Muscle of leg (tissue), 11 donors: ENCODE data around the gene LSAMP. TPM values are rescaled to one million over a fixed set of nuclear protein-coding genes. Genes with fewer than 3 reads are reported as not detected.

ENCODE experiments used
- DNase-seq: peaks from one replicate; pipeline ENCODE4 v3.0.0; 2013
- H3K27ac ChIP-seq: one replicate; pipeline ENCODE4 v1.5.1; 2013; ENCODE audit warnings: mild to moderate bottlenecking, low read length, control low read depth
- H3K27me3 ChIP-seq: one replicate; pipeline ENCODE4 v1.6.1; 2013; ENCODE audit warnings: low read length; ENCODE audit not compliant: control insufficient read depth, insufficient read depth
- H3K36me3 ChIP-seq: one replicate; pipeline ENCODE4 v1.6.1; 2013; ENCODE audit warnings: low read length; ENCODE audit not compliant: control insufficient read depth, insufficient read depth
- H3K4me1 ChIP-seq: one replicate; pipeline ENCODE4 v1.6.1; 2013; ENCODE audit warnings: low read length; ENCODE audit not compliant: control insufficient read depth, insufficient read depth
- H3K4me3 ChIP-seq: one replicate; pipeline ENCODE4 v1.5.1; 2013; ENCODE audit warnings: low read length, control low read depth
- H3K9me3 ChIP-seq: replicated peaks from 2 replicates; pipeline ENCODE4 v1.6.1; 2013; ENCODE audit warnings: low read depth, low read length; ENCODE audit not compliant: control insufficient read depth
- WGBS: methylation state at CpG from one replicate; pipeline ENCODE4 v1.1.5; 2013; ENCODE audit warnings: missing lambda C conversion rate; ENCODE audit not compliant: insufficient coverage; 5-methylcytosine and 5-hydroxymethylcytosine counted together
- polyA plus RNA-seq, 8 donors: library from polyadenylated mRNA; unstranded; fragments of 120-200 nt; gene quantifications; one replicate each; pipeline versions ENCODE4 v1.2.1 to v1.2.3, GENCODE V29; 2013; ENCODE audit warnings: inconsistent platforms in 1 of 8, low replicate concordance in 1 of 8; ENCODE audit not compliant: insufficient read length in 8 of 8, insufficient read depth in 1 of 8
- total RNA-seq: library from RNA; stranded (reverse); fragments of 120-200 nt; gene quantifications from one replicate; pipeline ENCODE4 v1.2.4, GENCODE V29; 2013

LSAMP gene
- total and polyA plus RNA-seq, 9 donors, result 3.5 to 13.4 (median 6.3) TPM

- Histone ChIP-seq H3K4me3 (no peak overlapping the region), H3K4me1 (no peaks in the 10 kb centered on the region), H3K36me3 (no peaks in the 10 kb centered on the region), H3K27ac (peak overlapping the region; percentile 15), H3K27me3 (no peaks in the 10 kb centered on the region), H3K9me3 (no peaks in the 10 kb centered on the region)
- DNase-seq, result peak; percentile 90
- 47% methylated on average over 2 of the region's 3 CpGs for WGBS
Observed at GRCh38 chr3:116254541-116254940, 190.7 kb downstream of the LSAMP start.

DNA sequence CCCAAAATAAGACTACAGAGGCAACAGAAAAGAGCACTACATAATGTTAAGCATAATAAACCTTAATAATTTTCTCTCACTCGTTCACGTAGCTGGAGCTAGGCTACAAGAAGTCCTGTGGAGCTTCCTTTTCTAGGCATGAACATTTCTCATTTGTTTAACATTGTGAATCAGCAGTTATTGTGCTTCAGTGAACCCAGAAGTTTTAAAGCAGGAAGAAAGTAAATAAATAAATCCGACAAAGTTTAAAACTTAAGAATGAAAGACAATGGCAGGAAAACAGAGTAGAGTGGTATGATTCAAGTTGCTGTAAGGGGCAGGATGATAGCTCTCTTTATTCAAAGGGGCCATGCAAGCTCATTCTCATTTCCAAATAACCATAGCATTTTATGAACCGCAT is 191.8 kb downstream of the LSAMP start:
- WGBS, result 80% methylated on average over 1 of the region's 4 CpGs
- DNase-seq, result no peak
- Histone ChIP-seq H3K27ac (no peak overlapping the region), H3K4me3 (no peak overlapping the region), H3K36me3 (no peaks in the 10 kb centered on the region), H3K9me3 (no peaks in the 10 kb centered on the region), H3K4me1 (no peaks in the 10 kb centered on the region), H3K27me3 (no peaks in the 10 kb centered on the region)

- Histone ChIP-seq H3K9me3 (no peaks in the 10 kb centered on the region), H3K4me1 (no peaks in the 10 kb centered on the region), H3K27ac (no peak overlapping the region), H3K36me3 (no peaks in the 10 kb centered on the region), H3K27me3 (no peaks in the 10 kb centered on the region), H3K4me3 (no peak overlapping the region)
- 40% methylated on average over 1 of the region's 1 CpG for WGBS
- DNase-seq, result no peak
Observed at GRCh38 chr3:116247605-116248004, 197.7 kb downstream of the LSAMP start.

GRCh38 chr3:116246406-116246980 is 198.8 kb downstream of the LSAMP start:
- no CpG with 5 or more reads among the region's 7 CpGs for WGBS
- Histone ChIP-seq H3K4me3 (no peak overlapping the region), H3K27me3 (no peaks in the 10 kb centered on the region), H3K27ac (no peak overlapping the region), H3K36me3 (no peaks in the 10 kb centered on the region), H3K4me1 (no peaks in the 10 kb centered on the region), H3K9me3 (no peaks in the 10 kb centered on the region)
- DNase-seq, result no peak

DNA sequence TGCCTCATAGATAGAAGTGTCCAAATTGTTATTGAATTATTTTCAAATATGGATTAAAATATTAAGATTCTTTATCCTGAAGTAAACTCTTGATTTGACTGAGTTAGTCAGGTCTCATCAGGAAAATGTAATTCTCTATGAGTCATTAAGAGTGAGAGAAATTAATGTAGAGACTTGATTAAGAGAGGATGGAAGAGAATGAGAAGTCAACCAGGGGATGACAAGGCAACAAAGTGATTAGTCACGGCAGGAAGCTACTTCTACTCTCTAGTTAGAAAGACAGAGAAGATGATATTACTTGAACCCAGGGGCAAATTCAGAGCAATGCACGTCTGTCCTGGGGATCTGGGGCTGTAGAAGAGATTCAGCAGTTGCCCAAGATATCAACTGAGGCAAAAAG is 202.5 kb downstream of the LSAMP start:
- H3K27me3 ChIP-seq, result no peaks in the 10 kb centered on the region
- no peak for DNase-seq
- H3K9me3 ChIP-seq, result no peaks in the 10 kb centered on the region
- no peaks in the 10 kb centered on the region for H3K4me1 ChIP-seq
- no peak overlapping the region for H3K27ac ChIP-seq
- H3K4me3 ChIP-seq, result no peak overlapping the region
- 86% methylated on average over 1 of the region's 2 CpGs for WGBS
- H3K36me3 ChIP-seq, result no peaks in the 10 kb centered on the region

GRCh38 chr3:116241677-116242076 is 203.6 kb downstream of the LSAMP start:
- Histone ChIP-seq H3K27me3 (no peaks in the 10 kb centered on the region), H3K4me1 (no peaks in the 10 kb centered on the region), H3K36me3 (no peaks in the 10 kb centered on the region), H3K9me3 (no peaks in the 10 kb centered on the region), H3K27ac (no peak overlapping the region), H3K4me3 (no peak overlapping the region)
- WGBS, result no CpG with 5 or more reads among the region's 3 CpGs
- DNase-seq, result peak; percentile 11

- Histone ChIP-seq H3K4me1 (no peaks in the 10 kb centered on the region), H3K4me3 (no peak overlapping the region), H3K27ac (no peak overlapping the region), H3K9me3 (no peaks in the 10 kb centered on the region), H3K27me3 (no peaks in the 10 kb centered on the region), H3K36me3 (no peaks in the 10 kb centered on the region)
- no CpG with 5 or more reads among the region's 1 CpG for WGBS
- DNase-seq, result peak; percentile 69
Observed at GRCh38 chr3:116240261-116240660, 205.0 kb downstream of the LSAMP start.

- Histone ChIP-seq H3K36me3 (no peaks in the 10 kb centered on the region), H3K27me3 (no peaks in the 10 kb centered on the region), H3K27ac (peak overlapping the region; percentile 10), H3K4me3 (no peak overlapping the region), H3K9me3 (no peaks in the 10 kb centered on the region), H3K4me1 (no peaks in the 10 kb centered on the region)
- no CpG with 5 or more reads among the region's 2 CpGs for WGBS
- DNase-seq, result peak; percentile 73
Observed at GRCh38 chr3:116238846-116239565, 206.3 kb downstream of the LSAMP start.

GRCh38 chr3:116233711-116234357 is 211.5 kb downstream of the LSAMP start:
- peak; percentile 22 for DNase-seq
- Histone ChIP-seq H3K36me3 (no peaks in the 10 kb centered on the region), H3K9me3 (no peaks in the 10 kb centered on the region), H3K4me1 (no peaks in the 10 kb centered on the region), H3K27ac (no peak overlapping the region), H3K27me3 (no peaks in the 10 kb centered on the region), H3K4me3 (no peak overlapping the region)
- WGBS, result no CpG with 5 or more reads among the region's 4 CpGs

GRCh38 chr3:116230431-116231020 is 214.8 kb downstream of the LSAMP start:
- H3K27ac ChIP-seq, result no peak overlapping the region
- H3K27me3 ChIP-seq, result no peaks in the 10 kb centered on the region
- no peaks in the 10 kb centered on the region for H3K4me1 ChIP-seq
- H3K9me3 ChIP-seq, result no peaks in the 10 kb centered on the region
- DNase-seq, result no peak
- H3K4me3 ChIP-seq, result no peak overlapping the region
- H3K36me3 ChIP-seq, result no peaks in the 10 kb centered on the region
- 38% methylated on average over 1 of the region's 5 CpGs for WGBS
